ENCODE measurements around the gene MRFAP1L1.

MRFAP1L1 gene

GRCh38 chr4:6696611-6697010 lies 13.1 kb downstream of the MRFAP1L1 start:
- Histone ChIP-seq H3K4me3 (ENCODE audit: low read depth in 1 of 2, low read length in 2 of 2) (no peak overlapping the region), H3K27me3 (ENCODE audit: insufficient read depth, low read length, poor library complexity) (no peaks in the 10 kb centered on the region), H3K27ac (ENCODE audit: low read length) (peak overlapping the region; percentile 55; the same call in 1 of the 2 replicates), H3K4me1 (ENCODE audit: insufficient read depth, low read length) (peaks cover 18% of the 10 kb centered on the region), H4K20me1 (ENCODE audit: insufficient read depth, low read length) (no peaks in the 10 kb centered on the region), H3K9me3 (ENCODE audit: insufficient read depth, low read length, severe bottlenecking) (no peaks in the 10 kb centered on the region), H2AFZ (ENCODE audit: low read depth, low read length) (no peak overlapping the region), H3K36me3 (ENCODE audit: insufficient read depth, low read length) (peaks cover 5% of the 10 kb centered on the region; the same call in 1 of the 2 replicates), H3K4me2 (ENCODE audit: insufficient read depth, low read length) (peak overlapping the region; percentile 18; the same call in 1 of the 2 replicates), H3K9ac (ENCODE audit: low read depth, low read length) (0 out of 2 replicates have a peak overlapping the region, but pooled peaks have one; percentile 17), H3K79me2 (ENCODE audit: insufficient read depth, low read length) (no peaks in the 10 kb centered on the region; the same call in 1 of the 2 replicates)
- peak; percentile 55 for ATAC-seq (ENCODE audit: insufficient read depth, low read depth)
- no peak for TF ChIP-seq CTCF (IDR thresholded peaks at IDR 0.05; ENCODE audit: borderline replicate concordance, extremely low read depth, low read length, poor library complexity, severe bottlenecking)
- no peak for TF ChIP-seq EZH2 (IDR thresholded peaks at IDR 0.05; ENCODE audit: borderline replicate concordance, low read depth, low read length, severe bottlenecking)
- no peak for DNase-seq

- H3K9me3 ChIP-seq (ENCODE audit: insufficient read depth, low read length, severe bottlenecking) = no peaks in the 10 kb centered on the region
- no peak overlapping the region for H3K4me3 ChIP-seq (ENCODE audit: low read depth in 1 of 2, low read length in 2 of 2)
- H3K4me2 ChIP-seq (ENCODE audit: insufficient read depth, low read length) = peak overlapping the region; percentile 18; the same call in 1 of the 2 replicates
- no peaks in the 10 kb centered on the region for H3K79me2 ChIP-seq (ENCODE audit: insufficient read depth, low read length)
- peaks cover 18% of the 10 kb centered on the region for H3K4me1 ChIP-seq (ENCODE audit: insufficient read depth, low read length)
- H3K36me3 ChIP-seq (ENCODE audit: insufficient read depth, low read length) = peaks cover 5% of the 10 kb centered on the region; the same call in 1 of the 2 replicates
- H3K9ac ChIP-seq (ENCODE audit: low read depth, low read length) = no peak overlapping the region; the same call in 1 of the 2 replicates
- H3K27me3 ChIP-seq (ENCODE audit: insufficient read depth, low read length, poor library complexity) = no peaks in the 10 kb centered on the region
- no peak overlapping the region for H2AFZ ChIP-seq (ENCODE audit: low read depth, low read length)
- no peaks in the 10 kb centered on the region for H4K20me1 ChIP-seq (ENCODE audit: insufficient read depth, low read length)
- DNase-seq (peak; percentile 69), ATAC-seq (ENCODE audit: insufficient read depth, low read depth) (peak; percentile 87)
- no peak for TF ChIP-seq CTCF (IDR thresholded peaks at IDR 0.05; ENCODE audit: borderline replicate concordance, extremely low read depth, low read length, poor library complexity, severe bottlenecking)
- TF ChIP-seq EZH2 (IDR thresholded peaks at IDR 0.05; ENCODE audit: borderline replicate concordance, low read depth, low read length, severe bottlenecking) = no peak
- peak overlapping the region; percentile 55; the same call in 1 of the 2 replicates for H3K27ac ChIP-seq (ENCODE audit: low read length)
Measured at GRCh38 chr4:6695660-6696610, 13.7 kb downstream of the MRFAP1L1 start.

- ATAC-seq (ENCODE audit: insufficient read depth, low read depth) = no peak
- no peak for DNase-seq
- no peaks in the 10 kb centered on the region for H4K20me1 ChIP-seq (ENCODE audit: insufficient read depth, low read length)
- TF ChIP-seq EZH2 (IDR thresholded peaks at IDR 0.05; ENCODE audit: borderline replicate concordance, low read depth, low read length, severe bottlenecking) (no peak), CTCF (IDR thresholded peaks at IDR 0.05; ENCODE audit: borderline replicate concordance, extremely low read depth, low read length, poor library complexity, severe bottlenecking) (no peak)
- H3K9ac ChIP-seq (ENCODE audit: low read depth, low read length) = no peak overlapping the region
- no peaks in the 10 kb centered on the region for H3K79me2 ChIP-seq (ENCODE audit: insufficient read depth, low read length)
- no peak overlapping the region for H3K4me2 ChIP-seq (ENCODE audit: insufficient read depth, low read length)
- no peaks in the 10 kb centered on the region for H3K9me3 ChIP-seq (ENCODE audit: insufficient read depth, low read length, severe bottlenecking)
- H3K4me1 ChIP-seq (ENCODE audit: insufficient read depth, low read length) = peaks cover 18% of the 10 kb centered on the region
- no peaks in the 10 kb centered on the region for H3K36me3 ChIP-seq (ENCODE audit: insufficient read depth, low read length)
- no peaks in the 10 kb centered on the region for H3K27me3 ChIP-seq (ENCODE audit: insufficient read depth, low read length, poor library complexity)
- no peak overlapping the region for H2AFZ ChIP-seq (ENCODE audit: low read depth, low read length)
- no peak overlapping the region for H3K27ac ChIP-seq (ENCODE audit: low read length)
- H3K4me3 ChIP-seq (ENCODE audit: low read depth in 1 of 2, low read length in 2 of 2) = no peak overlapping the region
Measured at GRCh38 chr4:6694177-6694901, 15.3 kb downstream of the MRFAP1L1 start.
